ENCODE data around the gene LELP1.

DNA sequence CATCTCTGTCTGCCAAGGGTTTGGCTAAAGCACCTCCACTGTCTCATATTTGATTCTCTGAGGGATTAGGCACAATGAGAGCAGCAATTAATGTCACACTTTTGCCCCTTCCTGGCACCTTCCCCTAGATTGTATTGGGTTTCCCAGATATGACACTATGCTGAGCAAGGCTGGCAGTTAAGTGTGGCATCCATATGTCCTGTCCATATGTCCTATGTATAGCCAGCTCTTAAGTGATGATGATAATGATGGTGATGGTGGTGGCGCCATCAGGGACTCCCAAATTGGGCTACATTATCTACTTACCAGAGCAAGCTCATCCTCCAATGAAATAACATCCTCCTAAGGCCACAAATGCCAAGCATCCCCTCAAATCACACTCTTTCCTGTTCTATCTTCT lies 42.8 kb downstream of the LELP1 start:
- TF ChIP-seq CTCF (IDR thresholded peaks at IDR 0.05; ENCODE audit: low read length) (no peak), EZH2 (optimal IDR thresholded peaks at IDR 0.05; ENCODE audit: low read depth, low read length) (no peak)

All from MM.1S (cell line).